HG03045 (cell line): ENCODE data around the gene SRGAP3.

ENCODE experiments used
- ATAC-seq: cut with Tn5 transposase; IDR thresholded peaks from one replicate; pipeline ENCODE4 v1.9.1; 2021; ENCODE audit warnings: mild to moderate bottlenecking, moderate library complexity; ENCODE audit not compliant: unreplicated experiment

SRGAP3 gene

DNA sequence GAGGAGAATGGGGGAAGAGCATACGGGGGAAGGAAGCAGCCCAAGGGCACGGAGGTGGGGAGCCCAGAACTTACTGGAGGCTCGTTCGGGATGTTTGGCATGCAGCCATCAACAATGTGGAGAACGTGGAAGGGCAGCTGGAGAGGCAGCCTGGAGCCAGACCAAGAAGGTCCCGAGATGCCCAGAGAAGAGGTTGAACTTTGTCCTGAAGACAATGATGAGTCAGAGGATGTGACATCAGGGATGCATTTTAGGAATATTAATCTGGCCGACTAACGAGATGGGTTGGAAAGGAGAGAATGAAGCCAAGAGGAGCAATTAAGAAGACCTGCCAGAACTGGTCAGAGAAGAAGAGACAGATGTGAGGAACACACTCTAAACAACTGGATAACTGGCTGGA is 98.2 kb downstream of the SRGAP3 start:
- no peak for ATAC-seq

GRCh38 chr3:9149566-9149965 is 99.9 kb downstream of the SRGAP3 start:
- no peak for ATAC-seq

GRCh38 chr3:9147896-9148266 is 101.6 kb downstream of the SRGAP3 start:
- no peak for ATAC-seq

DNA sequence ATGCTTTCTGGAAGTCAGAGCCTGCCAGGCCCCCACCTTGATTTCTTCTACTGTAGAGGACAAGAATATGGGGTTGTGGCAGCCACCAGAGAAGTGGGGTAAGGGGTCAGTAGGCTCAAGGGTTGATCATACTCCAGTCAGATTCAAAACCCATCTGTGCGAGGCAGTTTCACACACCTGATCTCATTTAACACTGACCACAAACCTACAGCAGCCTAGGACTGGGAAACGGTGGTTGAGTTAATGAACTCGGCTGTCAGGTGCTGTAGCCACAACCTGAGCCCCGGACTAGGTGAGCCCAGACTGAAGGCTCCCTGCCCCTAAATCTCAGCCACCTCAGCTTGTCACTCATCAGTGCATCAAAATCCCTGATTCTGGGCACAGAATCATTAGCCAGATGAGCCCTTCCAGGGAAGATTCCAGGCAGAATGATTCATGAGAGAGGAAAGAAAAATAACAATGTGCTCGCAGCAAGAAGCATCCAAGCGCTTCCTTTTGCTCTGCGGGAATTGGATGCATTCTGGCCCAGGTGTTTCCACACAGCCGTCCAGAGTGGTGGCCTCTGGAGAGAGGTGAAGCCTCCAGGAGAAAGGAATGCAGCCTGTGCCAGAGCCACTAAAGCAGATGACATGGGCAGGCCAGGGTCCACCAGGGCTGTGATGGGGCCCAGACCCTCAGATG is 102.1 kb downstream of the SRGAP3 start:
- ATAC-seq, result no peak

GRCh38 chr3:9146367-9147071 is 102.9 kb downstream of the SRGAP3 start:
- no peak for ATAC-seq

DNA sequence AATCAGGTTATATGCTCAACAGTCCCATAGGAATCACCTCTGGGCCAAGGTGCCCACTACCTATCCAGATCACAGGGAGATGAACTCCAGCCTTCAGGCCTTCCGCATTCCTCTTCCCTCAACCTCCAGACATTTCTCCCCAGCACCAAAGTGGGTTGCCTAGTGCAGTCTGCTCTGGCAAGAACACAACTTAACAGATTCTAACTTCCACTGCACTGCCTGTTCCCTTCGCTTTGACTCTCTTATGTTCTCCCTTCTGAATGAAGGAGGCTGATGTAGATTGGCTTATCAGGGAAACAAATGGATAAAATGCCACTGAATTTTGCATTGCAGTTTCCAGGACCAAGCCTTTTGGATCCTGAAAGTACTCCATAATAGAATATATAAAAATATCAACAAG is 106.3 kb downstream of the SRGAP3 start:
- no peak for ATAC-seq

GRCh38 chr3:9142362-9142761 is 107.1 kb downstream of the SRGAP3 start:
- no peak for ATAC-seq

DNA sequence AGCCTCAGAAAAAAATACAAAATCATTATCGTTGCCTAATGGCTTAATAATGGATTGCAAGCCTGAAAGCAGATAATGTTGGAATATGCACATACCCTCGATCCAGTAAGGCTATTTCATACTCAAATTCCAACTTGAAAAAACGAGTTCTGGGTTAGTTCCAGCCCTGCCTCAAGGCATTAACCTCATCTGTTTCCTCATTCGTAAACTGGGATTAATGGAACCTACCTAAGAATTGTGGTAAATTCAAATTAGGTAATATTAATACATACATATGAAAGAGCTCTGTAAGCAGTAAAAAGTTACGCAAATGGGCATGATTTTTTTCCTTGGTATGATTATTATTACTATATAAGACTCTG is 107.5 kb downstream of the SRGAP3 start:
- ATAC-seq, result no peak

DNA sequence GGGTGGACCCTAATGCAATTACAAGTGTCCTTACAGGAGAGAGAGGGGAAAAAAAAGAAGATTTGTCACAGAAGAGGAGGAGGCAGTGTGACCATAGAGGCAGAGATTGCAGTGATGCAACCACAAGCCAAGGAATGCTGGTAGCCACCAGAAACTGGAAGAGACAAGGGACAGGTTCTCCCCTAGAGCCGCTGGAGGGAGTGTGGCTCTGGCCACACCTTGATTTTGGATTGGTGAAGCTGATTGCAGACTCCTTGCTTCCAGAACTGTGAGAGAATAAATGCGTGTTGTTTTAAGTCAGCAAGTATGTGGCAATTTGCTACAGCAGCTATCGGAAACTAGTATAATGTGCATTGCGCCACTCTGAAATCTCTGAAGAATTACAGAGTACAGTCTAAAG is 110.1 kb downstream of the SRGAP3 start:
- ATAC-seq, result no peak

DNA sequence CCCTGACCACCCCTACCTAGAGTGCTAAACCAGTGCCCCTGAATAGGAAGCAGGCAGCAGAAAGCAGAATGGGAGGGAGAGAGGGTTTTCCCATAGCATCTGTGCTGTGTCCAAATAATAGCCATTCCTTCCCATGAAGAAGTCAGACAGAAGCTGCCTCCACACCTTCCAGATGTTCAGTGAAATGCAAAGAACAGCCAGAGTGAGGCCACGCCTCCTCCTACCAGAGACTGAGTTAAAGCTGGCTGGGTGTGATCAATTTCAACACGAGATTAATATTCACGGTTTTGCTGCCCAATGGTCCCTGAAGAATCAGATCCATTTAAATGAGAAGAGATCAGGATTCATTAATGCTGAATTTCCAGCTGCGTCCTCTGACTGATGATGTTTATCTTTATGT is 111.8 kb downstream of the SRGAP3 start:
- ATAC-seq, result no peak

GRCh38 chr3:9136746-9137465 is 112.5 kb downstream of the SRGAP3 start:
- ATAC-seq, result no peak

DNA sequence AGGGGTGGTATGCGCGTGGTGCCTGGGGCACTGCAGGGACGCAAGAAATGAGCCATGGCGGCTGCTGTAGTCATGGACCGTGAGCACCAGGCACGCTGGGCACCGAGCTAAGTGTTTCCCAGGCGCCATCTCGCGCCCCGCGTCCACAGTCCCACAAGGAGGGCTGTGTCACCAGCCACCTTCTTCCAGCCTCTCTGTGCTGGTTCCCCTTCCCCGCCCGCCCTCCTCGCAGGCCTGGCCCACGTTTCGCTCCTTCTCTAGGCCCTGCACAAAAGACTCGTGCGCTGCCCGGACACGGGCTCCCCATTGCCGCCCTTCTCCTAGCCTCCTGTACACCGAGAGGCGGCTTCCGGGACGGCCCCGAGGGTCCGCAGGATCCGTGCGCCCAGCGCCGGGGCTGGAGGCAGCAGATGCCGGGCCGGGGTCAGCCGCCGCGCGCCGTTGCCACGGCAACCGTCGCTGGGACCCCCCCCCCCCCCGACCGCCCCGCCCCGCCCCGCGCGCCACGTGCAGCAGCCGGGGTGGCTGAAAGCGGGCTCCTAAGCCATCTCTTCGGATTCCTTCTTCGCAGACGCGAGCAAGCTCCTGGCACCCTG is 113.4 kb downstream of the SRGAP3 start:
- no peak for ATAC-seq

GRCh38 chr3:9135526-9135925 is 113.9 kb downstream of the SRGAP3 start:
- ATAC-seq, result no peak

- ATAC-seq, result no peak
These were observed 115.8 kb downstream of the SRGAP3 start for GRCh38 chr3:9133656-9134055.

GRCh38 chr3:9130345-9131305 is 118.8 kb downstream of the SRGAP3 start:
- ATAC-seq, result no peak

GRCh38 chr3:9129365-9129764 is 120.1 kb downstream of the SRGAP3 start:
- ATAC-seq, result no peak

DNA sequence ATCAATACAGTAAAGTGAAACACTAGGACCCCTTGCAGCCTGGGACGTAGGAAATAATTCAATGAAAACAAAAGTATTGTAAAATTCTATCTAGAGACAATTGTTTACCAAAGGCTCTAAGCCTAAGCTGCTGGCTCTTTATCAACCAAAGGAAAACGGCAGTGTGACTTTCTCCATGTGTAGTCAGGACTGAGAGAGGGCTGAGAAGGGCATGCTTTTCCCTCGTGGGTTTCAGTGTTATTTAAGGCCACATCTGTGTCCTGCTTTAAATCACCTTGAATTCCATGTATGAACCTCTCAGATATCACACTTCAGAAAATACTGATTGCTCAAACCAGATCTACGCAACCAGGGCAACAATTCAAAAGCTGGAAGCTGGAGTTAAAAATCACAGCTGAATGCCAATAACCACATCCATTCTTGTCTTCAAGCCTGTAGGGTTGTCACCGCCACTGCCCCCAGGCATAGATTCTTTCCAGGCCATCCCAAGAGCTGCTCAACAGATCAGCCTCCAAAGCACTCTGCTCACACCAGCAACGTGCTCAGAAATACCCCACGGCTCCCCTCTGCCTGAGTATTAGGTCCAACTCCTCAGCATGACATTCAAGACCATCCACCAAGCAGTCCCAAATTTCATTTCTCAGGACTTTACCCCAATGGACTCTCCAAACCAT is 124.0 kb downstream of the SRGAP3 start:
- ATAC-seq, result no peak

- no peak for ATAC-seq
These were observed 124.7 kb downstream of the SRGAP3 start for GRCh38 chr3:9124730-9125129.

DNA sequence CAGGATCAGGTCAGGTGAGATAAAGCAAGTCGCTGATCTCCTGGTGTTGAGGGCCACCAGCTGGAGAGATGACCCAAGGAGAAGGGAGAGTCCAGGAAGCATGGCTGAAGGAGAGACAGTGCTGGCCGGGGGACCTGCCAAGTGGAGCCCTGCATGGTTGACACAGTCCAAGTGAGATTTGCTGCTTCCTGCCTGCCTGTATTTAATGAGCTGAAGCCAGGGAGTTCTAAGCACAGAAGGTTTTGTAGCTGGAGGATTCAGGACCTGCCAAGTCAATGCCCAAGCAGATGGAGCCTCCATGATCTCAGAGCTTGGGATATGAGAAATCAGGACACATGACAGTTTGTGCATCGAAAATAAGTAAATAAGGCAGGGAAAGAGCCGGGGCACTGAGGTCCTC is 125.6 kb downstream of the SRGAP3 start:
- ATAC-seq, result no peak

DNA sequence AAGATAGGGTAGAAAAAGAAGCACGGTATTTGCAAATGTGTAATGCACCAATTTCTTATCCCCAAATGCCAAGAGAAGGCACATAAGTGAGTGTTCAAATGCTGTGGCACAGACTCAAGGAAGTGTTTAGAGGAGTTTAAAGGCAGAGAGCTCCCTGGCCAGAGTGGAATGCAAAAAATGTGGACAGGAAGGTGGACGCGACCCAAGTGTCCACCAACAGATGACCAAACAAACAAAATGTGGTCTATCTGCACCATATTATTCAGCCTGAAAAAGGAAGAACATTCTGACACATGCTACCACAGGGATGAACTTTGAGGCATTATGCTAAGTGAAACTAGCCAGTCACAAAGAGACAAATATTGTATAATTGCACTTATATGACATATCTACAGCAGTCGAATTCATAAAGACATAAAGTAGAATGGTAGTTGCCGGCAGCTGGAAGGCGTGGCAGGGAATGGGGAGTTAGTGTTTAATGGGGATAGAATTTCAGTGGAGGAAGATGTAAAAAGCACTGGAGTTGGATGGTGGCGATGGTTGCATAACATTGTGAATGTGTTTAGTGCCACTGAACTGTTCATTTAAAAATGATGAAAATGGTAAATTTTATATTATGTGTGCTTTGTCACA is 126.6 kb downstream of the SRGAP3 start:
- ATAC-seq, result no peak
